HG03439 (cell line): ENCODE measurements around the gene CDH23.

Experiments used
- ATAC-seq: cut with Tn5 transposase; IDR thresholded peaks from one replicate; pipeline ENCODE4 v1.9.1; 2021; ENCODE audit warnings: mild to moderate bottlenecking, moderate library complexity; ENCODE audit not compliant: unreplicated experiment

CDH23 gene

GRCh38 chr10:71852355-71852937 is 455.7 kb downstream of the CDH23 start:
- no peak for ATAC-seq

GRCh38 chr10:71854031-71854430 is 457.3 kb downstream of the CDH23 start:
- no peak for ATAC-seq

GRCh38 chr10:71856619-71857018 is 459.9 kb downstream of the CDH23 start:
- no peak for ATAC-seq

GRCh38 chr10:71857934-71858890 is 461.5 kb downstream of the CDH23 start:
- no peak for ATAC-seq

- ATAC-seq = no peak
Observed at GRCh38 chr10:71860243-71861029, 463.7 kb downstream of the CDH23 start.

- ATAC-seq = no peak
Observed at GRCh38 chr10:71863203-71863602, 466.5 kb downstream of the CDH23 start.

- no peak for ATAC-seq
Observed at GRCh38 chr10:71864911-71865361, 468.2 kb downstream of the CDH23 start.
